ENCODE results near the gene SH3RF1. TPM values are rescaled to one million over a fixed set of nuclear protein-coding genes. Genes with fewer than 3 reads are reported as not detected.

The SH3RF1 gene
- total RNA-seq, 3 donors from 2014 or later: 20.2 to 37.0 (median 27.9) TPM

- Histone ChIP-seq H3K36me3 (no peaks in the 10 kb centered on the region), H3K27me3 (no peaks in the 10 kb centered on the region), H3K27ac (peak overlapping the region; percentile 92 to 95), H3K9me3 (no peaks in the 10 kb centered on the region), H3K4me3 (peak overlapping the region in 2 of 3 donors; percentile 7 to 36), H3K4me1 (peaks cover 11 to 12% of the 10 kb centered on the region in 2 donors)
- TF ChIP-seq POLR2A (IDR thresholded peaks at IDR 0.05): no peak
- TF ChIP-seq POLR2AphosphoS5 (IDR thresholded peaks at IDR 0.05): peak in 2 of 3 donors; percentile 49 to 75
- TF ChIP-seq CTCF (IDR thresholded peaks at IDR 0.05): no peak
- intact Hi-C loops (cut with DNase I; ENCODE audit: low total_unique reads): no loop called here
- peak; percentile 82 to 92 for DNase-seq (ENCODE audit: low spot score in 2 of 2)
These were observed 200.5 kb downstream of the SH3RF1 start for GRCh38 chr4:169070071-169070894.

GRCh38 chr4:169068423-169068822 is 202.3 kb downstream of the SH3RF1 start:
- H3K4me1 ChIP-seq: peaks cover 11 to 12% of the 10 kb centered on the region in 2 donors
- TF ChIP-seq POLR2AphosphoS5 (IDR thresholded peaks at IDR 0.05) (no peak), POLR2A (IDR thresholded peaks at IDR 0.05) (no peak), CTCF (IDR thresholded peaks at IDR 0.05) (peak in 1 of 3 donors; percentile 19)
- no peaks in the 10 kb centered on the region for H3K27me3 ChIP-seq
- DNase-seq (ENCODE audit: low spot score in 2 of 2): no peak
- H3K4me3 ChIP-seq: no peak overlapping the region
- no peaks in the 10 kb centered on the region for H3K36me3 ChIP-seq
- no peaks in the 10 kb centered on the region for H3K9me3 ChIP-seq
- intact Hi-C loops (cut with DNase I; ENCODE audit: low total_unique reads): no loop called here
- peak overlapping the region; percentile 92 to 95 for H3K27ac ChIP-seq

GRCh38 chr4:169066934-169067333 is 203.8 kb downstream of the SH3RF1 start:
- Histone ChIP-seq H3K27ac (no peak overlapping the region), H3K36me3 (no peaks in the 10 kb centered on the region), H3K27me3 (no peaks in the 10 kb centered on the region), H3K4me1 (peaks cover 11 to 19% of the 10 kb centered on the region in 2 donors), H3K4me3 (no peak overlapping the region), H3K9me3 (no peaks in the 10 kb centered on the region)
- TF ChIP-seq CTCF (IDR thresholded peaks at IDR 0.05): no peak
- TF ChIP-seq POLR2A (IDR thresholded peaks at IDR 0.05): no peak
- TF ChIP-seq POLR2AphosphoS5 (IDR thresholded peaks at IDR 0.05): no peak
- intact Hi-C loops (cut with DNase I; ENCODE audit: low total_unique reads): no loop called here
- DNase-seq (ENCODE audit: low spot score in 2 of 2): no peak

GRCh38 chr4:169064296-169064695 is 206.5 kb downstream of the SH3RF1 start:
- no peak overlapping the region for H3K4me3 ChIP-seq
- no peak overlapping the region for H3K27ac ChIP-seq
- peaks cover 9 to 15% of the 10 kb centered on the region in 2 donors for H3K4me1 ChIP-seq
- no peaks in the 10 kb centered on the region for H3K36me3 ChIP-seq
- no peaks in the 10 kb centered on the region for H3K27me3 ChIP-seq
- intact Hi-C loops (cut with DNase I; ENCODE audit: low total_unique reads): no loop called here
- peak in 1 of 2 donors; percentile 30 for DNase-seq (ENCODE audit: low spot score in 2 of 2)
- no peaks in the 10 kb centered on the region for H3K9me3 ChIP-seq
- TF ChIP-seq POLR2AphosphoS5 (IDR thresholded peaks at IDR 0.05) (no peak), POLR2A (IDR thresholded peaks at IDR 0.05) (no peak), CTCF (IDR thresholded peaks at IDR 0.05) (no peak)

- H3K36me3 ChIP-seq: no peaks in the 10 kb centered on the region
These were observed 207.3 kb downstream of the SH3RF1 start for GRCh38 chr4:169063441-169063840.

More at GRCh38 chr4:169063441-169063840, 207.3 kb downstream of the SH3RF1 start:
- TF ChIP-seq CTCF (IDR thresholded peaks at IDR 0.05) (no peak), POLR2A (IDR thresholded peaks at IDR 0.05) (no peak), POLR2AphosphoS5 (IDR thresholded peaks at IDR 0.05) (no peak)
- H3K9me3 ChIP-seq: no peaks in the 10 kb centered on the region
- peak overlapping the region in 1 of 2 donors; percentile 69 for H3K27ac ChIP-seq
- no peak overlapping the region for H3K4me3 ChIP-seq
- H3K4me1 ChIP-seq: peaks cover 4 to 8% of the 10 kb centered on the region in 2 donors
- DNase-seq (ENCODE audit: low spot score in 2 of 2): no peak
- intact Hi-C loops (cut with DNase I; ENCODE audit: low total_unique reads): no loop called here
- no peaks in the 10 kb centered on the region for H3K27me3 ChIP-seq
